H9 (cell line): Measurements from ENCODE around the gene CDH4. TPM values are rescaled to one million over a fixed set of nuclear protein-coding genes. Genes with fewer than 3 reads are reported as not detected.

ENCODE experiments used
- DNase-seq: peaks from one replicate; pipeline ENCODE4 v3.0.0-alpha.2; 2017
- H2AFZ ChIP-seq: one replicate; pipeline ENCODE4 v1.6.1; 2013; ENCODE audit warnings: mild to moderate bottlenecking, low read length, control low read depth, moderate library complexity
- H2AK5ac ChIP-seq: 2 replicates; pipeline ENCODE4 v1.6.1; 2013; ENCODE audit warnings: low read length, control low read depth, mixed read lengths; ENCODE audit not compliant: insufficient read length
- H2BK120ac ChIP-seq: one replicate; pipeline ENCODE4 v1.6.1; 2013; ENCODE audit warnings: low read depth, mild to moderate bottlenecking, low read length, control low read depth, inconsistent platforms; ENCODE audit not compliant: poor library complexity, severe bottlenecking
- H2BK12ac ChIP-seq: 2 replicates; pipeline ENCODE4 v1.6.1; 2013; ENCODE audit warnings: low read length, control low read depth, mixed read lengths, low read depth; ENCODE audit not compliant: insufficient read length
- H2BK15ac ChIP-seq: 2 replicates; pipeline ENCODE4 v1.6.1; 2013; ENCODE audit warnings: low read depth, low read length, control low read depth
- H2BK20ac ChIP-seq: one replicate; pipeline ENCODE4 v1.6.1; 2013; ENCODE audit warnings: low read depth, mild to moderate bottlenecking, low read length, control low read depth, inconsistent platforms; ENCODE audit not compliant: poor library complexity, severe bottlenecking
- H2BK5ac ChIP-seq: 2 replicates; pipeline ENCODE4 v1.6.1; 2013; ENCODE audit warnings: low read length, control low read depth, mixed read lengths; ENCODE audit not compliant: insufficient read length
- H3K14ac ChIP-seq: 2 replicates; pipeline ENCODE4 v1.6.1; 2013; ENCODE audit warnings: low read length, control low read depth; ENCODE audit not compliant: insufficient read depth
- H3K18ac ChIP-seq: 2 replicates; pipeline ENCODE4 v1.6.1; 2013; ENCODE audit warnings: low read depth, mild to moderate bottlenecking, mixed read lengths, low read length, control low read depth; ENCODE audit not compliant: insufficient read length
- H3K23ac ChIP-seq: 2 replicates; pipeline ENCODE4 v1.6.1; 2013; ENCODE audit warnings: low read length, control low read depth, mixed read lengths, low read depth; ENCODE audit not compliant: insufficient read length
- H3K23me2 ChIP-seq: 2 replicates; pipeline ENCODE4 v1.6.1; 2013; ENCODE audit warnings: low read depth, mild to moderate bottlenecking, mixed read lengths, low read length, control low read depth; ENCODE audit not compliant: insufficient read length, poor library complexity, severe bottlenecking
- H3K27ac ChIP-seq: 2 replicates; pipeline ENCODE4 v1.5.1; 2013; ENCODE audit warnings: low read length, control low read depth, mixed read lengths, low read depth; ENCODE audit not compliant: insufficient read length
- H3K27me3 ChIP-seq: 2 replicates; pipeline ENCODE4 v1.6.1; 2013; ENCODE audit warnings: low read length, control low read depth, inconsistent platforms; ENCODE audit not compliant: insufficient read depth
- H3K4ac ChIP-seq: 2 replicates; pipeline ENCODE4 v1.6.1; 2013; ENCODE audit warnings: low read depth, mild to moderate bottlenecking, control low read depth, inconsistent platforms, low read length, moderate library complexity
- H3K4me1 ChIP-seq: 2 replicates; pipeline ENCODE4 v1.6.1; 2013; ENCODE audit warnings: low read length, control low read depth, inconsistent platforms; ENCODE audit not compliant: insufficient read depth
- H3K4me2 ChIP-seq: 2 replicates; pipeline ENCODE4 v1.6.1; 2013; ENCODE audit warnings: low read length, control low read depth, mixed read lengths; ENCODE audit not compliant: insufficient read length, insufficient read depth
- H3K56ac ChIP-seq: 2 replicates; pipeline ENCODE4 v1.6.1; 2013; ENCODE audit warnings: low read depth, mild to moderate bottlenecking, mixed read lengths, low read length, control low read depth; ENCODE audit not compliant: insufficient read length
- H3K79me1 ChIP-seq: 2 replicates; pipeline ENCODE4 v1.6.1; 2013; ENCODE audit warnings: low read depth, mild to moderate bottlenecking, moderate library complexity, low read length, control low read depth, inconsistent platforms; ENCODE audit not compliant: insufficient read depth, poor library complexity, severe bottlenecking
- H3K79me2 ChIP-seq: 2 replicates; pipeline ENCODE4 v1.6.1; 2013; ENCODE audit warnings: low read length, control low read depth, inconsistent platforms; ENCODE audit not compliant: insufficient read depth
- H3K9ac ChIP-seq: 2 replicates; pipeline ENCODE4 v1.6.1; 2013; ENCODE audit warnings: low read length, control low read depth, mixed read lengths; ENCODE audit not compliant: insufficient read length; ENCODE audit errors: extremely low read depth
- H3K9me3 ChIP-seq: one replicate; pipeline ENCODE4 v1.6.1; 2013; ENCODE audit warnings: low read depth, low read length, inconsistent platforms; ENCODE audit not compliant: control insufficient read depth
- H3T11ph ChIP-seq: one replicate; pipeline ENCODE4 v1.6.1; 2013; ENCODE audit warnings: mild to moderate bottlenecking, low read length, control low read depth, inconsistent platforms
- H4K20me1 ChIP-seq: one replicate; pipeline ENCODE4 v1.6.1; 2013; ENCODE audit not compliant: control insufficient read depth, insufficient read length, insufficient read depth
- H4K5ac ChIP-seq: 2 replicates; pipeline ENCODE4 v1.6.1; 2013; ENCODE audit warnings: low read depth, mild to moderate bottlenecking, mixed read lengths, low read length, control low read depth; ENCODE audit not compliant: insufficient read length
- H4K8ac ChIP-seq: replicated peaks from 2 replicates; pipeline ENCODE4 v1.6.1; 2013; ENCODE audit warnings: low read length, control low read depth, mixed read lengths, low read depth; ENCODE audit not compliant: insufficient read length
- H4K91ac ChIP-seq: 2 replicates; pipeline ENCODE4 v1.6.1; 2013; ENCODE audit warnings: low read depth, mild to moderate bottlenecking, moderate library complexity, mixed read lengths, low read length, control low read depth; ENCODE audit not compliant: insufficient read length
- H3K27ac Mint-ChIP-seq, 3 experiments: 2 replicates in 2 of 3; 3 replicates in 1 of 3; pipeline ENCODE4 v1.8.0; 2020 to 2021; ENCODE audit warnings: mixed read lengths in 3 of 3, mild to moderate bottlenecking in 1 of 3, moderate library complexity in 1 of 3
- H3K27me3 Mint-ChIP-seq: 2 replicates; pipeline ENCODE4 v1.8.0; 2021; ENCODE audit warnings: low read depth, mild to moderate bottlenecking, moderate library complexity, mixed read lengths
- H3K36me3 Mint-ChIP-seq, 3 experiments: 2 replicates in 2 of 3; 3 replicates in 1 of 3; pipeline ENCODE4 v1.8.0; 2020 to 2021; ENCODE audit warnings: low read depth in 3 of 3, mixed read lengths in 3 of 3; ENCODE audit not compliant: insufficient read depth in 1 of 3
- H3K4me1 Mint-ChIP-seq, 2 experiments: 2 replicates each; pipeline ENCODE4 v1.8.0; 2020; ENCODE audit warnings: mixed read lengths in 2 of 2
- H3K4me3 Mint-ChIP-seq, 2 experiments: 2 replicates in 1 of 2; 3 replicates in 1 of 2; pipeline ENCODE4 v1.8.0; 2020 to 2021; ENCODE audit warnings: mild to moderate bottlenecking in 2 of 2, mixed read lengths in 2 of 2, moderate library complexity in 1 of 2
- H3K9me3 Mint-ChIP-seq, 2 experiments: 2 replicates in 1 of 2; 3 replicates in 1 of 2; pipeline ENCODE4 v1.8.0; 2020; ENCODE audit warnings: mild to moderate bottlenecking in 2 of 2, mixed read lengths in 2 of 2, moderate library complexity in 1 of 2
- WGBS: extraction: QIAGEN DNeasy Blood & Tissue Kit; methylation state at CpG from one replicate; pipeline ENCODE4 v1.1.7; 2013; ENCODE audit warnings: missing lambda C conversion rate, low lambda C conversion rate, mixed read lengths; ENCODE audit not compliant: insufficient read length; ENCODE audit errors: extremely low coverage; 5-methylcytosine and 5-hydroxymethylcytosine counted together
- total RNA-seq: library from RNA; stranded (reverse); gene quantifications from 2 replicates; pipeline ENCODE4 v1.2.1, GENCODE V29; 2021
- TF ChIP-seq, protein P1 (sequence below): fragments of 200-600 bp; sonication (generic); conservative IDR thresholded peaks from 3 replicates; pipeline ENCODE4 v1.8.0; 2021; ENCODE audit warnings: antibody characterized with exemption, mild to moderate bottlenecking

Gene CDH4
- total RNA-seq, 1 experiment from 2014 or later: 3.0 TPM

GRCh38 chr20:61519488-61519887, 267.4 kb downstream of the CDH4 start:
- Histone ChIP-seq H3K4ac (no peak overlapping the region), H3K23ac (no peak overlapping the region), H3T11ph (no peak overlapping the region), H4K20me1 (no peaks in the 10 kb centered on the region), H2BK12ac (no peak overlapping the region), H4K5ac (no peak overlapping the region), H2BK5ac (no peak overlapping the region), H3K18ac (no peak overlapping the region), H2AFZ (no peak overlapping the region), H2BK15ac (no peak overlapping the region), H3K4me1 (peaks cover 6% of the 10 kb centered on the region; the same call in 1 of the 2 replicates), H3K27ac (no peak overlapping the region), H3K9ac (no peak overlapping the region), H3K79me2 (no peaks in the 10 kb centered on the region), H4K8ac (no peak overlapping the region), H3K79me1 (no peaks in the 10 kb centered on the region), H2BK120ac (no peak overlapping the region), H3K4me2 (no peak overlapping the region), H3K56ac (no peak overlapping the region), H2AK5ac (no peak overlapping the region), H4K91ac (no peak overlapping the region), H3K14ac (no peak overlapping the region), H2BK20ac (no peak overlapping the region), H3K23me2 (no peaks in the 10 kb centered on the region), H3K27me3 (no peaks in the 10 kb centered on the region; the same call in 1 of the 2 replicates), H3K9me3 (no peaks in the 10 kb centered on the region)
- TF ChIP-seq, protein P1, sequence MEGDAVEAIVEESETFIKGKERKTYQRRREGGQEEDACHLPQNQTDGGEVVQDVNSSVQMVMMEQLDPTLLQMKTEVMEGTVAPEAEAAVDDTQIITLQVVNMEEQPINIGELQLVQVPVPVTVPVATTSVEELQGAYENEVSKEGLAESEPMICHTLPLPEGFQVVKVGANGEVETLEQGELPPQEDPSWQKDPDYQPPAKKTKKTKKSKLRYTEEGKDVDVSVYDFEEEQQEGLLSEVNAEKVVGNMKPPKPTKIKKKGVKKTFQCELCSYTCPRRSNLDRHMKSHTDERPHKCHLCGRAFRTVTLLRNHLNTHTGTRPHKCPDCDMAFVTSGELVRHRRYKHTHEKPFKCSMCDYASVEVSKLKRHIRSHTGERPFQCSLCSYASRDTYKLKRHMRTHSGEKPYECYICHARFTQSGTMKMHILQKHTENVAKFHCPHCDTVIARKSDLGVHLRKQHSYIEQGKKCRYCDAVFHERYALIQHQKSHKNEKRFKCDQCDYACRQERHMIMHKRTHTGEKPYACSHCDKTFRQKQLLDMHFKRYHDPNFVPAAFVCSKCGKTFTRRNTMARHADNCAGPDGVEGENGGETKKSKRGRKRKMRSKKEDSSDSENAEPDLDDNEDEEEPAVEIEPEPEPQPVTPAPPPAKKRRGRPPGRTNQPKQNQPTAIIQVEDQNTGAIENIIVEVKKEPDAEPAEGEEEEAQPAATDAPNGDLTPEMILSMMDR: no peak
- DNase-seq: no peak
- Mint-ChIP-seq H3K27me3 (peaks cover 30% of the 10 kb centered on the region), H3K27ac (no peak overlapping the region), H3K9me3 (no peaks in the 10 kb centered on the region; a peak in 1 of 5 replicates), H3K4me1 (peaks cover 27 to 31% of the 10 kb centered on the region in 2 experiments), H3K4me3 (no peak overlapping the region), H3K36me3 (no peaks in the 10 kb centered on the region; a peak in 3 of 7 replicates)
- no CpG with 5 or more reads among the region's 17 CpGs for WGBS
